Activated B cell treated with CpG ODN at 0.5 μM for 24 hours (primary cell): Measurements from ENCODE around the gene NBPF1. TPM values are rescaled to one million over a fixed set of nuclear protein-coding genes. Genes with fewer than 3 reads are reported as not detected.
"Not testable (repeated sequence)": the region's sequence is repeated elsewhere in the genome, so short reads cannot be mapped to it uniquely, and the experiment has no call there.

Source experiments
- ATAC-seq: fragments of 200-7000 bp; cut with Tn5 transposase; one replicate; pipeline ENCODE4 v1.10.0; 2021; ENCODE audit warnings: low read depth, mild to moderate bottlenecking, moderate library complexity
- CTCF ChIA-PET: fragments of 350-600 bp; sonication (Branson Sonifier 250); formaldehyde crosslinking; loops from one replicate; lab custom pipeline; 2021; ENCODE audit warnings: antibody characterized with exemption; lab: Charles Lee
- POLR2A ChIA-PET: fragments of 350-600 bp; sonication (Branson Sonifier 250); formaldehyde crosslinking; loops from one replicate; lab custom pipeline; 2021; ENCODE audit warnings: antibody characterized with exemption; lab: Charles Lee
- DNase-seq: peaks from one replicate; pipeline ENCODE4 v3.0.0; 2022
- H3K27ac Mint-ChIP-seq: one replicate; pipeline ENCODE4 v1.8.0; 2020; ENCODE audit warnings: mixed read lengths
- H3K27me3 Mint-ChIP-seq: one replicate; pipeline ENCODE4 v1.8.0; 2021; ENCODE audit warnings: mixed read lengths
- H3K36me3 Mint-ChIP-seq: one replicate; pipeline ENCODE4 v1.8.0; 2021; ENCODE audit warnings: low read depth, mixed read lengths
- H3K4me1 Mint-ChIP-seq: one replicate; pipeline ENCODE4 v1.8.0; 2021; ENCODE audit warnings: mixed read lengths
- H3K4me3 Mint-ChIP-seq: one replicate; pipeline ENCODE4 v1.8.0; 2020; ENCODE audit warnings: mild to moderate bottlenecking, mixed read lengths
- H3K9me3 Mint-ChIP-seq: one replicate; pipeline ENCODE4 v1.8.0; 2020; ENCODE audit warnings: mixed read lengths
- CTCF ChIP-seq: fragments of 200-600 bp; IDR thresholded peaks from one replicate; pipeline ENCODE4 v1.8.0; 2022; ENCODE audit warnings: antibody characterized with exemption, mild to moderate bottlenecking
- intact Hi-C: fragments of 100-400 bp; cut with micrococcal nuclease; formaldehyde crosslinking; loops from one replicate; pipeline ENCODE4 v1.15.1; 2024
- total RNA-seq: library from RNA; stranded (reverse); gene quantifications from 2 replicates; pipeline ENCODE4 v1.2.3, GENCODE V29; 2022

The NBPF1 gene
- total RNA-seq: 20.0 and 20.2 TPM in 2 replicates

- TF ChIP-seq CTCF: no peak
- ATAC-seq: peak; percentile 97
- Mint-ChIP-seq H3K4me1 (no peaks in the 10 kb centered on the region), H3K9me3 (no peaks in the 10 kb centered on the region), H3K27ac (no peak within 1 kb of the TSS), H3K36me3 (no peaks in the 10 kb centered on the region), H3K27me3 (no peaks in the 10 kb centered on the region), H3K4me3 (no peak within 1 kb of the TSS)
- intact Hi-C loops: loop anchor here (1.0 to 5.0 kb wide), 5 partner anchors 31 to 338 kb away; partner anchors contain the start of genes NECAP2 and SZRD1
- peak; percentile 98 for DNase-seq
- ChIA-PET CTCF (interaction anchor here (1.0 to 2.6 kb wide), 5 partner anchors 8 to 338 kb away, joined by 3 to 15 read pairs (median 6); partner anchors contain the start of gene NECAP2), POLR2A (interaction anchor here (0.5 to 2.3 kb wide), 11 partner anchors 22 to 1050 kb away, joined by 3 to 14 read pairs (median 6); no protein-coding TSS in a partner anchor)
Measured at GRCh38 chr1:16613185-16614147, at the start of gene NBPF1. NBPF1 (minus strand) TSS chr1:16613564.

- H3K27ac Mint-ChIP-seq, POLR2A ChIA-PET, CTCF ChIA-PET, H3K27me3 Mint-ChIP-seq, H3K4me1 Mint-ChIP-seq, H3K9me3 Mint-ChIP-seq, H3K36me3 Mint-ChIP-seq, H3K4me3 Mint-ChIP-seq, ATAC-seq, DNase-seq, intact Hi-C loops: not testable (repeated sequence)
Measured at GRCh38 chr1:16658234-16658633, 44.9 kb upstream of the NBPF1 start.

GRCh38 chr1:16656981-16657683, 43.8 kb upstream of the NBPF1 start:
- H3K4me3 Mint-ChIP-seq, DNase-seq, intact Hi-C loops, H3K27me3 Mint-ChIP-seq, ATAC-seq, H3K9me3 Mint-ChIP-seq, H3K27ac Mint-ChIP-seq, H3K4me1 Mint-ChIP-seq, POLR2A ChIA-PET, CTCF ChIA-PET, H3K36me3 Mint-ChIP-seq: not testable (repeated sequence)

GRCh38 chr1:16656574-16656973, 43.2 kb upstream of the NBPF1 start:
- ATAC-seq: peak; percentile 86
- intact Hi-C loops, POLR2A ChIA-PET: not testable (repeated sequence)

GRCh38 chr1:16651560-16651959, 38.2 kb upstream of the NBPF1 start:
- POLR2A ChIA-PET, ATAC-seq, intact Hi-C loops, DNase-seq, H3K27me3 Mint-ChIP-seq, H3K4me3 Mint-ChIP-seq, H3K36me3 Mint-ChIP-seq, H3K4me1 Mint-ChIP-seq, H3K9me3 Mint-ChIP-seq, CTCF ChIA-PET, H3K27ac Mint-ChIP-seq: not testable (repeated sequence)

More at GRCh38 chr1:16656574-16656973, 43.2 kb upstream of the NBPF1 start:
- CTCF ChIA-PET, H3K4me1 Mint-ChIP-seq, H3K27ac Mint-ChIP-seq, H3K4me3 Mint-ChIP-seq, H3K27me3 Mint-ChIP-seq, DNase-seq, H3K9me3 Mint-ChIP-seq, H3K36me3 Mint-ChIP-seq: not testable (repeated sequence)

- H3K9me3 Mint-ChIP-seq, CTCF ChIA-PET, H3K36me3 Mint-ChIP-seq, H3K27me3 Mint-ChIP-seq, H3K4me1 Mint-ChIP-seq, intact Hi-C loops, H3K27ac Mint-ChIP-seq, DNase-seq, H3K4me3 Mint-ChIP-seq, ATAC-seq, POLR2A ChIA-PET: not testable (repeated sequence)
Measured at GRCh38 chr1:16649960-16650359, 36.6 kb upstream of the NBPF1 start.

- H3K4me3 Mint-ChIP-seq, H3K36me3 Mint-ChIP-seq, H3K4me1 Mint-ChIP-seq, H3K27ac Mint-ChIP-seq, DNase-seq, CTCF ChIA-PET, H3K9me3 Mint-ChIP-seq, ATAC-seq, intact Hi-C loops, POLR2A ChIA-PET, H3K27me3 Mint-ChIP-seq: not testable (repeated sequence)
Measured at GRCh38 chr1:16649390-16649789, 36.0 kb upstream of the NBPF1 start.

- H3K9me3 Mint-ChIP-seq, DNase-seq, CTCF ChIA-PET, ATAC-seq, H3K4me3 Mint-ChIP-seq, H3K27ac Mint-ChIP-seq, POLR2A ChIA-PET, H3K36me3 Mint-ChIP-seq, H3K4me1 Mint-ChIP-seq, H3K27me3 Mint-ChIP-seq, intact Hi-C loops: not testable (repeated sequence)
Measured at GRCh38 chr1:16648756-16649155, 35.4 kb upstream of the NBPF1 start.

- H3K27ac Mint-ChIP-seq, H3K36me3 Mint-ChIP-seq, POLR2A ChIA-PET, ATAC-seq, H3K4me1 Mint-ChIP-seq, DNase-seq, H3K9me3 Mint-ChIP-seq, H3K27me3 Mint-ChIP-seq, intact Hi-C loops, CTCF ChIA-PET, H3K4me3 Mint-ChIP-seq: not testable (repeated sequence)
Measured at GRCh38 chr1:16648250-16648649, 34.9 kb upstream of the NBPF1 start.

- intact Hi-C loops, H3K27ac Mint-ChIP-seq, H3K27me3 Mint-ChIP-seq, H3K4me1 Mint-ChIP-seq, H3K9me3 Mint-ChIP-seq, CTCF ChIA-PET, H3K36me3 Mint-ChIP-seq, POLR2A ChIA-PET: not testable (repeated sequence)
- peak; percentile 9 for ATAC-seq
- DNase-seq: peak; percentile 58
- H3K4me3 Mint-ChIP-seq: peak overlapping the region; percentile 74
Measured at GRCh38 chr1:16647179-16648176, 34.1 kb upstream of the NBPF1 start.
